Measurements from ENCODE around the gene XPA. TPM values are rescaled to one million over a fixed set of nuclear protein-coding genes. Genes with fewer than 3 reads are reported as not detected.

Gene XPA
- total and polyA plus RNA-seq, 2 of the 13 experiments (the other 11 are each of a cell fraction or from before 2014, with no cell fraction given), result 2.3 to 15.2 TPM

DNA sequence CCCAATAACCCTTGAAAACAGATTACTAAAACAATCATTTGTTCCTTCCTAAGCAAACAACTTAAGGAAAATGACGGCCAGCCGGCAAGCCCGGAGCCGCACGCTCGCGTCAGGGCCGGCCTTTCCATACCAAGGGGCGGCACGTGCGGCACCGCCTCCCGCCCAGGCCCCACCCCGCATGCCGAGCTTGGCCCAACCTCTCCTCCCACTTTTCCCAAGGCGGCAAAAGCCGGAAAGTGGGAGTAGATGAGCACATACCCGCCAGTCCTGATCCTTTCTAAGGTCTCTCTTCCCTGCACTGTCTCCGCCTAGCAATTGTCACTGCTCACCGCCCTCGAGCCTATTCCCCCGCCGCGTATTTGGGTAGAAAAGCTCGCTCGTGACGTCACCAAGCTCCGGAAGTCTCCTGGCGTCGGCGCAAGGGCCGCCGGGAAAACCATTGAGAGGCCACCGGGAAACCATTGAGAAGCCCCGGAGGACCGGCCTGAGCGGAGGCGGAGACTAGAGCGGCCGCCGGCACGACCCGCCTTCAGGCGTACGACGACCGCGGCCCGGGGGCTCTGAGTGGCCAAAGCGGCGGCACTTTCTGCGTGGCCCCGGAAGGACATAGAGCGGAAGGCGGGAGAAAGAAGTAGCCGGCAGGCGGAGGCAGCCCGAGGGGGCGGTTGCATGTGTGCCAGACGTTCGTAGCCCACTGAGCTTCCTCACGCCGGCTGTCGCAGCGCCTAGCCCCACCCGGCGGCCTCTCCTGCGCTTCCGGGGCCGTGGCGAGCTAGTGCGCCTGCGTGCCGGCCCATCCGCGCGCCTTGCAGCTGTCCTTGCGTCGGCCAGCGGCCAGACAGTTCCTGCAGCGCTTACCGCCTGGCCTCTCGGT lies 63.9 kb downstream of the XPA start, which contains the start of the genes NCBP1 and TSTD2 (continued):
- TF ChIP-seq, protein P1, sequence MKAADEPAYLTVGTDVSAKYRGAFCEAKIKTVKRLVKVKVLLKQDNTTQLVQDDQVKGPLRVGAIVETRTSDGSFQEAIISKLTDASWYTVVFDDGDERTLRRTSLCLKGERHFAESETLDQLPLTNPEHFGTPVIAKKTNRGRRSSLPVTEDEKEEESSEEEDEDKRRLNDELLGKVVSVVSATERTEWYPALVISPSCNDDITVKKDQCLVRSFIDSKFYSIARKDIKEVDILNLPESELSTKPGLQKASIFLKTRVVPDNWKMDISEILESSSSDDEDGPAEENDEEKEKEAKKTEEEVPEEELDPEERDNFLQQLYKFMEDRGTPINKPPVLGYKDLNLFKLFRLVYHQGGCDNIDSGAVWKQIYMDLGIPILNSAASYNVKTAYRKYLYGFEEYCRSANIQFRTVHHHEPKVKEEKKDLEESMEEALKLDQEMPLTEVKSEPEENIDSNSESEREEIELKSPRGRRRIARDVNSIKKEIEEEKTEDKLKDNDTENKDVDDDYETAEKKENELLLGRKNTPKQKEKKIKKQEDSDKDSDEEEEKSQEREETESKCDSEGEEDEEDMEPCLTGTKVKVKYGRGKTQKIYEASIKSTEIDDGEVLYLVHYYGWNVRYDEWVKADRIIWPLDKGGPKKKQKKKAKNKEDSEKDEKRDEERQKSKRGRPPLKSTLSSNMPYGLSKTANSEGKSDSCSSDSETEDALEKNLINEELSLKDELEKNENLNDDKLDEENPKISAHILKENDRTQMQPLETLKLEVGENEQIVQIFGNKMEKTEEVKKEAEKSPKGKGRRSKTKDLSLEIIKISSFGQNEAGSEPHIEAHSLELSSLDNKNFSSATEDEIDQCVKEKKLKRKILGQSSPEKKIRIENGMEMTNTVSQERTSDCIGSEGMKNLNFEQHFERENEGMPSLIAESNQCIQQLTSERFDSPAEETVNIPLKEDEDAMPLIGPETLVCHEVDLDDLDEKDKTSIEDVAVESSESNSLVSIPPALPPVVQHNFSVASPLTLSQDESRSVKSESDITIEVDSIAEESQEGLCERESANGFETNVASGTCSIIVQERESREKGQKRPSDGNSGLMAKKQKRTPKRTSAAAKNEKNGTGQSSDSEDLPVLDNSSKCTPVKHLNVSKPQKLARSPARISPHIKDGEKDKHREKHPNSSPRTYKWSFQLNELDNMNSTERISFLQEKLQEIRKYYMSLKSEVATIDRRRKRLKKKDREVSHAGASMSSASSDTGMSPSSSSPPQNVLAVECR (CRISPR knock-in tag; IDR thresholded peaks at IDR 0.05; ENCODE audit: borderline replicate concordance), result peak; percentile 92; the same call in 1 of the 2 replicates
- no peak for TF ChIP-seq ZNF260 (CRISPR knock-in tag; IDR thresholded peaks at IDR 0.05; ENCODE audit: borderline replicate concordance, low read depth)
- TF ChIP-seq, protein P2, sequence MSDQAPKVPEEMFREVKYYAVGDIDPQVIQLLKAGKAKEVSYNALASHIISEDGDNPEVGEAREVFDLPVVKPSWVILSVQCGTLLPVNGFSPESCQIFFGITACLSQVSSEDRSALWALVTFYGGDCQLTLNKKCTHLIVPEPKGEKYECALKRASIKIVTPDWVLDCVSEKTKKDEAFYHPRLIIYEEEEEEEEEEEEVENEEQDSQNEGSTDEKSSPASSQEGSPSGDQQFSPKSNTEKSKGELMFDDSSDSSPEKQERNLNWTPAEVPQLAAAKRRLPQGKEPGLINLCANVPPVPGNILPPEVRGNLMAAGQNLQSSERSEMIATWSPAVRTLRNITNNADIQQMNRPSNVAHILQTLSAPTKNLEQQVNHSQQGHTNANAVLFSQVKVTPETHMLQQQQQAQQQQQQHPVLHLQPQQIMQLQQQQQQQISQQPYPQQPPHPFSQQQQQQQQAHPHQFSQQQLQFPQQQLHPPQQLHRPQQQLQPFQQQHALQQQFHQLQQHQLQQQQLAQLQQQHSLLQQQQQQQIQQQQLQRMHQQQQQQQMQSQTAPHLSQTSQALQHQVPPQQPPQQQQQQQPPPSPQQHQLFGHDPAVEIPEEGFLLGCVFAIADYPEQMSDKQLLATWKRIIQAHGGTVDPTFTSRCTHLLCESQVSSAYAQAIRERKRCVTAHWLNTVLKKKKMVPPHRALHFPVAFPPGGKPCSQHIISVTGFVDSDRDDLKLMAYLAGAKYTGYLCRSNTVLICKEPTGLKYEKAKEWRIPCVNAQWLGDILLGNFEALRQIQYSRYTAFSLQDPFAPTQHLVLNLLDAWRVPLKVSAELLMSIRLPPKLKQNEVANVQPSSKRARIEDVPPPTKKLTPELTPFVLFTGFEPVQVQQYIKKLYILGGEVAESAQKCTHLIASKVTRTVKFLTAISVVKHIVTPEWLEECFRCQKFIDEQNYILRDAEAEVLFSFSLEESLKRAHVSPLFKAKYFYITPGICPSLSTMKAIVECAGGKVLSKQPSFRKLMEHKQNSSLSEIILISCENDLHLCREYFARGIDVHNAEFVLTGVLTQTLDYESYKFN (CRISPR knock-in tag; conservative IDR thresholded peaks at IDR 0.05), result 0 out of 2 replicates have a peak, but pooled peaks have one; percentile 6
- TF ChIP-seq NFYB (CRISPR knock-in tag; IDR thresholded peaks at IDR 0.05), result peak; percentile 95
- TF ChIP-seq NFKB2 (CRISPR knock-in tag; IDR thresholded peaks at IDR 0.05; ENCODE audit: borderline replicate concordance), result peak; percentile 65; the same call in 1 of the 2 replicates
- no peak for TF ChIP-seq SRSF4 (IDR thresholded peaks at IDR 0.05; ENCODE audit: low read depth, low read length, poor library complexity, severe bottlenecking)
- TF ChIP-seq ATF7-NPFF (CRISPR knock-in tag; IDR thresholded peaks at IDR 0.05; ENCODE audit: low read depth), result no peak; the same call in none of the 2 replicates
- TF ChIP-seq ZFP37 (CRISPR knock-in tag; IDR thresholded peaks at IDR 0.05; ENCODE audit: borderline replicate concordance), result no peak
- TF ChIP-seq, protein P3, sequence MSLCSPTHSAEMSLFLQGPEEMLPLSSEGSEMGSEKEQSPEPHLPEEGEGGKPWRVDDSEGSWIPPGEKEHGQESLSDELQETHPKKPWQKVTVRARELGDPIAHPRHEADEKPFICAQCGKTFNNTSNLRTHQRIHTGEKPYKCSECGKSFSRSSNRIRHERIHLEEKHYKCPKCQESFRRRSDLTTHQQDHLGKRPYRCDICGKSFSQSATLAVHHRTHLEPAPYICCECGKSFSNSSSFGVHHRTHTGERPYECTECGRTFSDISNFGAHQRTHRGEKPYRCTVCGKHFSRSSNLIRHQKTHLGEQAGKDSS (CRISPR knock-in tag; IDR thresholded peaks at IDR 0.05; ENCODE audit: borderline replicate concordance, low read depth), result no peak
- no peak for TF ChIP-seq SP140L (CRISPR knock-in tag; IDR thresholded peaks at IDR 0.05; ENCODE audit: borderline replicate concordance)
- no peak for TF ChIP-seq ZNF567 (CRISPR knock-in tag; IDR thresholded peaks at IDR 0.05; ENCODE audit: borderline replicate concordance)
- no peak for TF ChIP-seq MED13 (CRISPR knock-in tag; IDR thresholded peaks at IDR 0.05)
- TF ChIP-seq ZNF383 (CRISPR knock-in tag; IDR thresholded peaks at IDR 0.05; ENCODE audit: borderline replicate concordance), result no peak
- TF ChIP-seq, protein P4, sequence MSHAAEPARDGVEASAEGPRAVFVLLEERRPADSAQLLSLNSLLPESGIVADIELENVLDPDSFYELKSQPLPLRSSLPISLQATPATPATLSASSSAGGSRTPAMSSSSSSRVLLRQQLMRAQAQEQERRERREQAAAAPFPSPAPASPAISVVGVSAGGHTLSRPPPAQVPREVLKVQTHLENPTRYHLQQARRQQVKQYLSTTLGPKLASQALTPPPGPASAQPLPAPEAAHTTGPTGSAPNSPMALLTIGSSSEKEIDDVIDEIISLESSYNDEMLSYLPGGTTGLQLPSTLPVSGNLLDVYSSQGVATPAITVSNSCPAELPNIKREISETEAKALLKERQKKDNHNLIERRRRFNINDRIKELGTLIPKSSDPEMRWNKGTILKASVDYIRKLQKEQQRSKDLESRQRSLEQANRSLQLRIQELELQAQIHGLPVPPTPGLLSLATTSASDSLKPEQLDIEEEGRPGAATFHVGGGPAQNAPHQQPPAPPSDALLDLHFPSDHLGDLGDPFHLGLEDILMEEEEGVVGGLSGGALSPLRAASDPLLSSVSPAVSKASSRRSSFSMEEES (CRISPR knock-in tag; IDR thresholded peaks at IDR 0.05), result peak; percentile 39
- TF ChIP-seq, protein P5, sequence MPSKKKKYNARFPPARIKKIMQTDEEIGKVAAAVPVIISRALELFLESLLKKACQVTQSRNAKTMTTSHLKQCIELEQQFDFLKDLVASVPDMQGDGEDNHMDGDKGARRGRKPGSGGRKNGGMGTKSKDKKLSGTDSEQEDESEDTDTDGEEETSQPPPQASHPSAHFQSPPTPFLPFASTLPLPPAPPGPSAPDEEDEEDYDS (CRISPR knock-in tag; IDR thresholded peaks at IDR 0.05), result peak; percentile 82
- TF ChIP-seq ZNF317 (CRISPR knock-in tag; IDR thresholded peaks at IDR 0.05), result no peak

Data from HepG2 (cell line).